ENCODE measurements around the gene CALHM5.
"Not testable (repeated sequence)": the region's sequence is repeated elsewhere in the genome, so short reads cannot be mapped to it uniquely, and the experiment has no call there.

The CALHM5 gene, protein sequence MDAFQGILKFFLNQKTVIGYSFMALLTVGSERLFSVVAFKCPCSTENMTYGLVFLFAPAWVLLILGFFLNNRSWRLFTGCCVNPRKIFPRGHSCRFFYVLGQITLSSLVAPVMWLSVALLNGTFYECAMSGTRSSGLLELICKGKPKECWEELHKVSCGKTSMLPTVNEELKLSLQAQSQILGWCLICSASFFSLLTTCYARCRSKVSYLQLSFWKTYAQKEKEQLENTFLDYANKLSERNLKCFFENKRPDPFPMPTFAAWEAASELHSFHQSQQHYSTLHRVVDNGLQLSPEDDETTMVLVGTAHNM

DNA sequence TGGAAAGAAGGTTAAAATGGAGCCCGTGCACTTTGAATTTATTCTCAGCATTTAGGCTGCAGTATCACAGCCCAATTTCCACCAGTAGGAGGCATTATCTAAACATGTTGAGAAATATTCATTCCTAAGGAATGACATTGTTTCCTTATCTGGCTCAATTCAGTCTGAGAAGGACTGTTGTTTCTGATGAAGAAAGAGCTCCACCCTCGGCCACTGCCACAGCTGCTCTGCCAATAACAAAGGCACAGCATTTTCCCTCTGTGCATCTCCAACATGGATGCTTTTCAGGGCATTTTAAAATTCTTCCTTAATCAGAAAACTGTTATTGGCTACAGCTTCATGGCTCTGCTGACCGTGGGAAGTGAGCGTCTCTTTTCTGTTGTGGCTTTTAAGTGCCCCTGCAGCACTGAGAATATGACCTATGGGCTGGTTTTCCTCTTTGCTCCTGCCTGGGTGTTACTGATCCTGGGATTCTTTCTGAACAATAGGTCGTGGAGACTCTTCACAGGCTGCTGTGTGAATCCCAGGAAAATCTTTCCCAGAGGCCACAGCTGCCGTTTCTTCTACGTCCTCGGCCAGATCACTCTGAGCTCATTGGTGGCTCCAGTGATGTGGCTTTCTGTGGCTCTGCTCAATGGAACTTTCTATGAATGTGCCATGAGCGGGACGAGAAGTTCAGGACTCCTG lies at the start of gene CALHM5:
Gene CALHM5, plus strand, starts transcription at position 216 of the 687 bp plus-strand sequence. Its CDS starts 58 bp downstream, at position 274.
- DNase-seq (ENCODE audit: low read depth in 2 of 2): no peak

DNA sequence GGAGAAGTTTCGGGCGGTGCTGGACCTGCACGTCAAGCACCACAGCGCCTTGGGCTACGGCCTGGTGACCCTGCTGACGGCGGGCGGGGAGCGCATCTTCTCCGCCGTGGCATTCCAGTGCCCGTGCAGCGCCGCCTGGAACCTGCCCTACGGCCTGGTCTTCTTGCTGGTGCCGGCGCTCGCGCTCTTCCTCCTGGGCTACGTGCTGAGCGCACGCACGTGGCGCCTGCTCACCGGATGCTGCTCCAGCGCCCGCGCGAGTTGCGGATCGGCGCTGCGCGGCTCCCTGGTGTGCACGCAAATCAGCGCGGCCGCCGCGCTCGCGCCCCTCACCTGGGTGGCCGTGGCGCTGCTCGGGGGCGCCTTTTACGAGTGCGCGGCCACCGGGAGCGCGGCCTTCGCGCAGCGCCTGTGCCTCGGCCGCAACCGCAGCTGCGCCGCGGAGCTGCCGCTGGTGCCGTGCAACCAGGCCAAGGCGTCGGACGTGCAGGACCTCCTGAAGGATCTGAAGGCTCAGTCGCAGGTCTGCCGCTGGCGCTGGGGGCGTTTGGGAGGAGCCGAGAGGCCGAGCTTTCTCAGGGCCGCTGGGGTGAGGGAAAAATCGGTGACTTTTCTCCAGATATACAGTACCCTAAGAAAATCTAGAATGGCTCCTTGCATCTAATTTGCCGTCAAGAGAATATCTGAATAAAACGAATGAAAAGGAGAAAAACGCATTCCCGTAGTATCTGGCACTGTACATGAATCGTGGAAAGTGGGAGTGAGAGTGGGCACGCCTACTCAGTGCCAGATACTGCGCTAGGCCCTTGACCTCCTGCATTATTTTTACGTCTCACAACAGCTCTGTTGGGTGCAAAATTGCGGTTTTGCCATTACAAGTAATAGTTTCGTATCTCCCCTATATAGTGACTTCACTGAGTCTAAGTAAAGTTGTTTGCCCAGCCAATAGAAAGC lies 49.2 kb upstream of the CALHM5 start:
- peak in 1 of 2 donors; percentile 14 for DNase-seq (ENCODE audit: low read depth in 2 of 2)

DNA sequence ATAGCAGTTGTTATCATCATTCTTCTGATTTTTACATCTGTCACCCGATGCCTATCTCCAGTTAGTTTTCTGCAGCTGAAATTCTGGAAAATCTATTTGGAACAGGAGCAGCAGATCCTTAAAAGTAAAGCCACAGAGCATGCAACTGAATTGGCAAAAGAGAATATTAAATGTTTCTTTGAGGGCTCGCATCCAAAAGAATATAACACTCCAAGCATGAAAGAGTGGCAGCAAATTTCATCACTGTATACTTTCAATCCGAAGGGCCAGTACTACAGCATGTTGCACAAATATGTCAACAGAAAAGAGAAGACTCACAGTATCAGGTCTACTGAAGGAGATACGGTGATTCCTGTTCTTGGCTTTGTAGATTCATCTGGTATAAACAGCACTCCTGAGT lies 48.1 kb upstream of the CALHM5 start:
- no peak for DNase-seq (ENCODE audit: low read depth in 2 of 2)

DNA sequence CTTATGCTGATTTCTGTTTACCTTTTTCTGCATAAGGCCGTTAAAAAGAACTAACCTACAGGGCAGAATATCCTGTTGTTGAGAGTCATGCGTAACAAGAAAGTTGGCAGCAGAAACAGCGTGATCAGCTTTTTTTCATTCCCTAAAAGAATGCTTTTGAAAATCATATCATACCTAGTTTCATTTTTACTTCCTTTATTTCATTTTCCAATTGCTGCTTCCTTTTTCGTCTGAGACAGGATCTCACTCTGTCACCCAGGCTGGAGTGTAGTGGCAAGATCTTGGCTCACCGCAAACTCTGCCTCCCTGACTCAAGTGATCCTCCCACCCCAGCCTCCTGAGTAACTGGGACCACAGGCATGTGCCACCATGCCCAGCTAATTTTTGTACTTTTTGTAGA lies 46.2 kb upstream of the CALHM5 start:
- no peak for DNase-seq (ENCODE audit: low read depth in 2 of 2)

DNA sequence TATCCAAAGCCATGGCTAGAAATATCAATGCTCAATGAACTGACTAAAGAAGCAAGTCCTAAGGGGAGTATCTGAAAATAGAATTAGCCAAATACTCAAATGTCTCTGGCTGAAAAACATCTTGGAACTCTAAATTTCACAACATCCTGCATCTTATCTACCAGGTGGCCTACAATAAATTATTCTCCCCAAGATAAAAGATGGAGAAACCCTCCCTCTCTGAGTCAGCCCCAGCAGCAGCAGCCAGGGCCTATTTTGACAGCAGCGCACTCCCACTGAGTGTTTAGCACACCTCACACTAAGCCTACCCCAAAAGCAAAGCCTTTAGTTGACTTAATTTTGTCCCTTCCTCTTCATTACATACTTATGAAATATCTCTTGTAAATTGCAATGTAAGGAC lies 44.3 kb upstream of the CALHM5 start:
- no peak for DNase-seq (ENCODE audit: low read depth in 2 of 2)

DNA sequence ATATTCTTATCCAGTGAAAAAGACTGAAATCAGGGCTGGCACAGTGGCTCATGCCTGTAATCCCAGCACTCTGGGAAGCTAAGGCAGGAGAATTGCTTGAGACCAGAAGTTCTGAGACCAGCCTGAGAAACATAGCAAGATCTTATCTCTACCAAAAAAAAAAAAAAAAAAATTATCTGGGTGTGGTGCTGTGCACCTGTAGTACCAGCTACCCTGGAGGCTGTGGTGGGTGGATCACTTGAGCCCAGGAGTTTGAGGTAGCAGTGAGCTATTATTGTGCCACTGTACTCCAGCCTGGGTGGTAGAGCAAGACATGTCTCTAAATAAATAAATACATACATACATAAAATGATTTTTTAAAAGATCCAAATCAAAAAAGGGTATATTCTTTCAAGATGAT lies 43.9 kb upstream of the CALHM5 start:
- no peak for DNase-seq (ENCODE audit: low read depth in 2 of 2)

DNA sequence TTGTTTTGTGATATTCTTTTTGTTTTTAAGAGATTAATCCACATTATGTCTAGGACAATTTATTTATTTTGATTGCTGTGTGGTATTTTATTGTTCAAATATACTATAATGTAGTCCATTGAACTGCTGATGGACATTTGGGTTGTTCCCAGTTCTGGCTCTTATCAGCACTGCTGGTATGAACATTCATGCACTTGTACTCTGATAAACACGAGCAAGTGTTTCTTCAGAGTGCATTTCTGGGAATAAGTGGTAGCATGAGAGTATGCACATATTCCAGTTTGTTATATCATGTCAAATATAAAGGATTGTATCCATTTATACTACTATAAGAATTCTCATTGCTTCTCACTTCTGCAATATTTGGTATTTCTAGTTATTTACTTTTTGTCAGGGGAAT lies 43.1 kb upstream of the CALHM5 start:
- DNase-seq (ENCODE audit: low read depth in 2 of 2): no peak

DNA sequence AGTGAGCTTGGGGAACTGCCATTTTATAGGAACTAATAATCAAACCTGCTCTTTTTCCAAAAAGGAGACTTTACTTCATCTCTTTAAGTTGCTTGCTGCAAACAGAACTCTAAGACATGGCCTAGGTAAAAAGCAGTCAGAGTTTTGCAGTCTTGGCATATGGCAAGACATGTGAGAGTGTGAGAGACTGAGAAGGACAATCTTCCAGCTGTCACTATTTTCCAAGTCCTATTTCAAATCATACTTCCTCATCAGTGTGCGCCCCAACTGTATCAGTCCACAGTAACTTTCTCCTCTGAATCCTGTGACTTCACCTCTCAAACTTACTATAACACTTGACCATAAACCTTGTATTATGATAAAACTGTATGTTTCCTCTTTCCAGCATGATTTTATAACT lies 39.9 kb upstream of the CALHM5 start:
- DNase-seq (ENCODE audit: low read depth in 2 of 2): no peak

DNA sequence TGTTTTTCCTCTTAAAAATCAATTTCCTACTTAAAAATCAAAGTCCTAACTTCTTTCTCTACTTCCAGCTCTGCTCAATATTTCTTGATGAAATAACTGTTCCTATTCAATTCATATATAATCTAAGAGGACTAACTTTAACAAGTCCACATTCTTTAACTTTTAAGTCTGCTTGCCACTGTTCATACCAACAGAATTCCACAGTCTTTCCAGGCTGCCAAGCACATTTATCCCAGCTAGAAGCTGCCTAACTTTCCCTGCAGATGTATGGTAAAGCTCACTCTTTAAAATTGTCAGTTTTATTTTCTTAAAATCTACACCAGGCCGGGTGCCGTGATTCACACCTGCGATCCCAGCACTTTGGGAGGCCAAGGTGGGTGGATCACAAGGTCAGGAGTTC lies 38.7 kb upstream of the CALHM5 start:
- no peak for DNase-seq (ENCODE audit: low read depth in 2 of 2)

DNA sequence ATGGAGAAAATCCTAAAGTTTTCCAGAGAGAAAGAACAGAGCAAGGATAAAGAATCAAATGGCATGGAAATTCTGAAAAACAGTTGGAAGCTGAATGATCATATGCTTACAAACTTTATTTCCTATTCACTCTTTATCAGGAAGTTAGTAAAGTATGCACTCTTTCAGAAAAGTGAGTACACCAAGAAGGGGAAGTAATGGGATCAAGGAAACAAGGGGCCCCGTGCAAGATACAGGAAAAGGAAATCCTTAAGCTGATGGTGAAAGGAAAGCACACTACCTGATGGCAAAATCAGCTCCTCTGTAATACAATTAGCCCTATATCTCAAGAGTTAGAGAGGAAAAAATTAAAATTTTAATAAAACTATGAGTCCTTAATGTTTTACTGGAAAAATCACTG lies 36.3 kb upstream of the CALHM5 start:
- no peak for DNase-seq (ENCODE audit: low read depth in 2 of 2)

DNA sequence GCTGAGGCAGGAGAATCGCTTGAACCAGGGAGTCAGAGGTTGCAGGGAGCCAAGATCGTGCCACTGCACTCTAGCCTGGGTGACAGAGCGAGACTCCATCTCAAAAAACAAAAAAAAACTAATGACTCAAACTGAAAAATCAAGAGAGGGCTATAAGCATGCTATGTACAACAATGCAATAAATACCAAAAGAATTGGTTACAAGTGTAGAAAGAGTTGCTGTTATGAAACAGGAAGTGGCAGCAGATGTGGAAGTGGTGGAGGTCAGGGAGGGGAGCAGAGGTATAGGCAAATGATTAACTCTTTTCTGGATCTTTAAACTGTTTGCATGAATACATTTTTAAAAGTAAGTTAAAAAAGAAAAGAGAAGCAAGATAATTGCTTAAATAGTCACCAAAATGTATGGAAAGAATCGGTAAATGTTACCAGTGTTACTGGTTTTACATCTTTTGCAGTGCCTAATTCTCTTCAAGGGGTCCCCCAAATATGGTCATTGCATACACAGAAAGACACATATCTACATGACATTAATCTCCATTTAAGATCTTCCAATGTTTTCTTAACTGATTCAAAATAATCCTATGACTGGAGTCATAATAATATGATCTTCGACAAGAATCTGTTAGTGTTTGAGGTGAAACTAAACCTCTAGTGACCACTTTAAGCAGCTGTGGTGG lies 35.3 kb upstream of the CALHM5 start:
- DNase-seq (ENCODE audit: low read depth in 2 of 2): no peak

DNA sequence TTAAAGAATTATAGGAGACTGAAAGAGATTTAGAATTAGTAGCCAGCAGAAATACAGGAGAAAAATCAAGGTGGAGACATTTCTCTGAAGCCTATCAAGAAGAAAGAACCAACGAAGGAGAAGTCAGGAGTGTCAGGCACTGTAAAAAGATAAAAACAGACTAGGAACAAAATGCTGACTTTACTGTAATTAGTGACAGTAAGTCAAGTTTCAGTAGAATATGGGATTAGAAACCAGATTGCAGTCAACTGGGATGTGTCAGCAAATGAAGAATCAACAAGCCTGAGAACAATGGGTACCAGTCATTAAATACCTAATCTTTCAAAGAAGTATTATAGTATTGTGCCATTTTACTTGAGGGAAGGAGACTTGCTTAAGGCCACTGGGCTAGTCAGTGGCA lies 28.7 kb upstream of the CALHM5 start:
- no peak for DNase-seq (ENCODE audit: low read depth in 2 of 2)

DNA sequence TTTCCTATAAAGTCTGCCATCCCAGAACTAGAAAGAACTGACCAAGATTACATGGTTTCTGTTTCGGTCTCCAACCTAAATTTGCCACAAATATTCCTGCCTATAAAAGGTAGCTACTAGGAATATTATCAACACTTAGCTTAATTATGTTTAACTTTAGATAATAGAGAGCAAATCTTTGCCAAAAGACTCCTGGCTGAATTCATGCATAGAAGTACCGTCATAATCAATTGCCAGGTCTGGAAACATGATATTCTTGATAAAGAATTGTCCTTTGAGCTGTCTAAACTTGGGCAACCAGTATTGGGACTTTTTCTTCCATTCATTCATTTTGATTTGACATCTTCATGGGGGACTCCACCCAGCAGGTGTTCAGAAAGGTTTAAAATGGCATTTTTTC lies 27.8 kb upstream of the CALHM5 start:
- no peak for DNase-seq (ENCODE audit: low read depth in 2 of 2)

DNA sequence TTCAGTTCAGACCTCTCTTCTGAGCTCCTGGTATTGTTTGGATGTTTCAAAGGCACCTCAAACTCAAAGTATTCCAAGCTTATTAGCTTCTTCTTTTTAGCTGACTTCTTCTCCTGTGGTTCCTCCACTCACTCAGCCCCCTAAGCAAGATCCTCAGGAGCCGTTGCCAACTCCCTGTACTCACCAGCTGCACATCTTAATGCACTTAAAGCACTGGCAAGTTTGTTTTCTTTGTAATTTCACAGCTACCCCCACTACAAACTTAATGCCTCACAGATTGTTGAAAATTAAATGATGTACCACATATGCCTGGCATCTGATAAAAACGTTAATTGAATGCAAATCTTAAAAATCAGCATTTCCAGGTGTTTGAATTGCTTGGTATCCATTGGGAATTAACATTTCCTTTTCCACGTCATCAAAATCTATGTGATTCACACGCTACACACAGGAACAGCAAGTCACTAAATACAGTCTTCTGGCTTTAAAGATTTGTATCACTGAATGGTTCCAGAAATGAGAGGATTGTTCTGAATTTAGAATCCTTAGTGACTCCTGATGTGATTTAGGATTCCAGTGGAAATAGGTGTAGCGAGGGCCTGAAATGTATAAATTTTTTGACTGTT lies 25.8 kb upstream of the CALHM5 start:
- no peak for DNase-seq (ENCODE audit: low read depth in 2 of 2)

DNA sequence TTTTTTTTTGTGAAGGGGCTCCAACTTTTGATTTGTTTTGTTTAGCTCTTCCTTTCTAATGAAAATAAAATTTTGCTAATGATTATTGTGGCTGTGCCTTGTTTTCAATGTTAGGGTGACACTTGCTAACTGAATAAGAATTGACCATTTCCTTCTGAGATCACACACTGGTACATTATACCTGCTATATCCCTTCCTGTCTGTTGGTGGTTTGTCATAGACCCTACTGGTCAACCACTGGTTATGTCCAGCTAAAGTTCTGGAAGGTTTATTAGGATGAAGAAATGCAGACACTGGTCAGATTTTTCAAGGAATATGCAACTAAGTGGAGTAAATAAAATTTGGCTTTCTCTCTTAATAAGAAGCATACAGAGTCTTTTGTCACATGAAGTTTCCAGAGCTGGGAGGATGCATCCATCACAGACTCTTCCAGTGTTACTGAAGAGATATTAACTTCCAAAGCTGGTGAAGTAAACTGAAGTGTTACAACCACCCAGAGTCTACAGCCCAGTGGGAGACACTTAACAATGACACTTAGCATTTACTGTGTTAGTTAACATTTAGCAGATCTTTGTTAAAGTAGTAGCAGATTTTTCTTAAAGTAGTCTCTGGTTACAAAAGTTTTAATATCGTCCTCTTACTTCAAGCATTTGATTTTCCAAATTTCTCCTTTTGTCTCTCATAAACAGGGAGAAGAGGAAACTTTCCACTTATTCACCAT lies 19.7 kb upstream of the CALHM5 start:
- DNase-seq (ENCODE audit: low read depth in 2 of 2): no peak

DNA sequence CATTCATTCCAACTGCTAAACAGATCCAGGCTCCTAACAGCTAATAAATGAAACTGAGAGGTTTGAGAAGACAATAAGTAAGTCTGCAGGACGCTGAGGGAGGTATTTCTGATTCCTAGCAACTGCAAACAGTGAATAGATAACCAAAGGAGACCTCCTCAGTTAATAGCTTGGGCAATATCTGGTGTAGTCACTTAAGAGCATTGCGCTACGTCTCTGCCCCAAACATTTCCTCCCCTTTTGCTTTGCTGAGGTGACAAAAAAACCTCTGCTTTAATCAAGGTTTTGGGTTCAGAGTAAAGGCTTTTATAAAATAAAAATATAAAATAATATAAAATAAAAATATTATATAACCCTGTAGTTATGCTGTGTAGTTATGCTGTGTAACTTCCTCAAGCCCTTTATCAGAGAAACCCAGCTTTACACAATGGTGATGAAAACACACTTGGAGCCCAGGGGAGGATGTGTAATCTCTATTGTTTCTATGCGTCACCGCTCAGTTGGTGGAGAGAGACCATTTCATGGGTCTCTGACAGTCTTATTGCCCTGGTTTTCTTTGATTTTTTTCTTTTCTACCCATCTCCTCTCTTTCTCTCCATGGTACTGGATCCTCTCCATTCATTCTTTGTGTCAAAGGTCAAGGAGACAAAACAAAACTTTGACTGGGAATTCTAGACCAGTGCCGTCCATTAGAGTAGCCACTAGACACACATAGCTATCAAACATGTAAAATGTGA lies 18.9 kb upstream of the CALHM5 start:
- DNase-seq (ENCODE audit: low read depth in 2 of 2): no peak

DNA sequence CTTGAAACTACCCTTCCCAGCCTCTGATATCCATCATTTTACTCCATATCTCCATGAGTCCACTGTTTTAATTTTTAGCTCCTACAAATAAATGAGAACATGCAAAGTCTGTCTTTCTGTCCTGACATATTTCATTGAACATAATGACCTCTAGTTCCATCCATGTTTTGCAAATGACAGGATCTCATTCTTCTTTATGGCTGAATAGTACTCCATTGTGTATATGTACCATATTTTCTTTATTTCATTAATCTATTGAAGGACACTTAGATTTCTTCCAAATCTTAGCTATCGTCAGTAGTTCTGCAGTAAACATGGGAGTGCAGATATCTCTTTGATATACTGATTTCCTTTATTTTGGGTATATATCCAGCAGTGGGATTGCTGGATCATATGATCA lies 16.3 kb upstream of the CALHM5 start:
- DNase-seq (ENCODE audit: low read depth in 2 of 2): not testable (repeated sequence)

DNA sequence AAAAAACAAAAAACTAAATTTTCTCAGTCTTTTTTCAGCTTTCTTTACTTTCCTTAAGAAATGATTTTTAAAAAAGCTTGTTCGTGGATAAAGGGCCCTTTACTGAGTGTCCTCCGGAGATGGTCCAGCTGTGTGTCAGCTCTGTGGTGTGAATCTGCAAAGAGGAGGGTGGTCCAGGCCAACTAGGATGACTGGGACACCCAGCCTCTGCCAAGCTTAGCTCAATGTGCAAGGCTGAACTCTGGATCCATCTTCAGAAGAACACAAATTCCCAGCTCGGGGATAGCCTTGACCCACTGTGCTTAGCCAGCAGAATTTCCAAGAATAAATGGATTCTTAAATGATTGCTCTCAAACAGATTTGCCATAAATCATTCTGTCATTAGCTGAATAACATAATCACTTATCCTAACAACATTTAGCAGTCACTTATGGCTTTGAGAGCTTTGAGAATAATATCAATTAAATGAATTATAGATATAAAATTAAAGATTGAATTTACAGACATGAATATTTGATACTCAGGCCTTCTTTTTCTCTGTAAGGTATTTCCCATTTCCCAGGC lies 14.2 kb upstream of the CALHM5 start:
- no peak for DNase-seq (ENCODE audit: low read depth in 2 of 2)

DNA sequence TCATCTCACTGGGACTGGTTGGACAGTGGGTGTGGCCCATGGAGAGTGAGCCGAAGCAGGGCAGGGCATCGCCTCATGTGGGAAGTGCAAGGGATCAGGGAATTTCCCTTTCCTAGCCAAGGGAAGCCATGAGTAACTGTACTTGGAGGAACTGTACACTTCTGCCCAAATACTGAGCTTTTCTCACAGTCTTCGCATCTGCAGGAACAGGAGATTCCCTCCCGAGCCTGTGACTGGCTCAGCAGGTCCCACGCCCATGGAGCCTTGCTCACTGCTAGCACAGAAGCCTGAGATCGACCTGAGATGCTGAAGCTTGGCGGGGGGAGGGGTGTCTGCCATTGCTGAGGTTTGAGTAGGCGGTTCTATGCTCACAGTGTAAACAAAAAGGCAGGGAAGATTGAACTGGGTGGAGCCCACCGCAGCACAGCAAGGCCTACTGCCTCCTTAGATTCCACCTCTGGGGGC lies 10.4 kb upstream of the CALHM5 start:
- DNase-seq (ENCODE audit: low read depth in 2 of 2): no peak

DNA sequence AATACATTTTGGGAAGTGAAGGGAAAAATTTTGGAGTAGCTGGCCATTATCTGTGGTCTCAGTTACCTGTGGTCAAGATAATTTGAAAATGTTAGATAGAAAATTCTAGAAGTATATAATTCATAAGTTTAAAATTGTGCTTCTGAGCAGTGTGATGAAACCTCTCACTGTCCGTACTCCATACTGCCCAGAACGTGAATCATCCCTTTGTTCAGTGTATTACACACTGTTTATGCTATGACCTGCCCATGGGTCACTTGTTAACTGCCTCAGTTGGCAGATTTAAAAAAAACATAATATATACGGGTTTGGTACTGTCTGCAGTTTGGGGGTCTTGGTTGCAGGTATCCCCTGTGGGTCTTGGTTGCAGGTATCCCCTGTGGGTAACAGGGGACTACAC lies 4.1 kb upstream of the CALHM5 start:
- no peak for DNase-seq (ENCODE audit: low read depth in 2 of 2)
